Lower lobe of right lung (tissue), 2 donors: ENCODE data around the gene TAGLN2. TPM values are rescaled to one million over a fixed set of nuclear protein-coding genes. Genes with fewer than 3 reads are reported as not detected.
A peak's percentile ranks its signal among the peaks of the same experiment; 100 is the strongest.
"Not testable (repeated sequence)": the region's sequence is repeated elsewhere in the genome, so short reads cannot be mapped to it uniquely, and the experiment has no call there.

Source experiments
- ATAC-seq, 2 donors: fragments of 200-7000 bp; cut with Tn5 transposase; one replicate each; pipeline ENCODE4 v1.9.1; 2020 to 2022; ENCODE audit warnings: mild to moderate bottlenecking in 2 of 2, moderate library complexity in 2 of 2
- DNase-seq: peaks from one replicate; pipeline ENCODE4 v3.0.0-alpha.2; 2020
- H3K27ac ChIP-seq: fragments of 200-600 bp; one replicate; pipeline ENCODE4 v1.8.0; 2022
- H3K27me3 ChIP-seq: fragments of 200-600 bp; one replicate; pipeline ENCODE4 v1.8.0; 2022; ENCODE audit warnings: low read depth
- H3K36me3 ChIP-seq: fragments of 200-600 bp; one replicate; pipeline ENCODE4 v1.8.0; 2022; ENCODE audit warnings: mild to moderate bottlenecking
- H3K4me1 ChIP-seq: fragments of 200-600 bp; one replicate; pipeline ENCODE4 v1.8.0; 2022
- H3K4me3 ChIP-seq: fragments of 200-600 bp; one replicate; pipeline ENCODE4 v1.8.0; 2022; ENCODE audit warnings: mild to moderate bottlenecking
- H3K9me3 ChIP-seq: fragments of 200-600 bp; one replicate; pipeline ENCODE4 v1.8.0; 2022
- intact Hi-C: fragments of 100-400 bp; cut with DNase I; formaldehyde crosslinking; loops from one replicate; pipeline ENCODE4 v1.11.0; 2022
- total RNA-seq: library from RNA; stranded (reverse); fragmentation: NEBNext Ultra II Directional; extraction: Animal tissue kit (Norgen Biotek cat#: 25700); gene quantifications from one replicate; pipeline ENCODE4 v1.2.1, GENCODE V29; 2021
- TF ChIP-seq, protein P1 (sequence below): fragments of 200-600 bp; IDR thresholded peaks from one replicate; pipeline ENCODE4 v1.8.0; 2022; ENCODE audit warnings: antibody characterized with exemption, mild to moderate bottlenecking
- donor health status: DM: no; HTN: yes; CAD: no; lungs with severe emphysema.

Gene TAGLN2
- total RNA-seq, 1 donor from 2014 or later, result 451 TPM

DNA sequence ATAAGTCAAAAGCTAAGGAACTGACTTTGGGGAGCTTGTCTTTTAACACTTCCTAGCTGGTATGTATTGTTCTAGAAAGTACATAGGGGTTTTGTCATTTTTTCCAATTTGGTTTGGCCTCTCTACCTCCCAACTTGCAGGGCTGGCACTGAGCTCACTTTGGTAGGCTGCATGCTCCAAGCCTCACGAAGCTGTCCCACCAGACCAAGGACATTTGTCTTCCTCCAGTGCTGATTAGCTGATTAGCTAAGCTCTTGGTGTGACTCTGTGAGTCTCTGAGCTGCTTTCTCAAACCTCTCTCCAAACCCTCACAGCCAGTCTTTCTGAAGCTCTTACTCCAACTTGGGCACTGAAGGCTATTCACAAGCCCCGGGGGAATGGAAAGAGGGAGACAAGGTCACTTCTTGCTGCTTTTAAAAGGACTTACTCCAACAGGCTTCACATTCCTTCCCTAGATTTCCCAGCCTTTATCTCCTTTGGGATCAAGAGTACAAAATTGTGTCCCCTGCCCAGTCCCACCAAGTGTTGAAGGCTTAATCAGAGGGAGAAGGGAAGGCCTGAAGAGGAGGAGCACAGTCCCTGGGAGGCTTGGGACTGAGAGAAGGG, 24.4 kb downstream of the TAGLN2 start:
- no peak overlapping the region for H3K4me3 ChIP-seq
- DNase-seq, result no peak

GRCh38 chr1:159900086-159900680, 25.1 kb downstream of the TAGLN2 start, which contains the start of gene CFAP45:
Gene CFAP45, minus strand, starts transcription at chr1:159900165. Its CDS starts 67 bp downstream, at chr1:159900098.
- Histone ChIP-seq H3K36me3 (no peaks in the 10 kb centered on the region), H3K9me3 (no peaks in the 10 kb centered on the region), H3K27me3 (no peaks in the 10 kb centered on the region), H3K4me3 (peak within 1 kb of the TSS; percentile 17), H3K4me1 (peaks cover 52% of the 10 kb centered on the region), H3K27ac (peak within 1 kb of the TSS; percentile 86)
- TF ChIP-seq, protein P1, sequence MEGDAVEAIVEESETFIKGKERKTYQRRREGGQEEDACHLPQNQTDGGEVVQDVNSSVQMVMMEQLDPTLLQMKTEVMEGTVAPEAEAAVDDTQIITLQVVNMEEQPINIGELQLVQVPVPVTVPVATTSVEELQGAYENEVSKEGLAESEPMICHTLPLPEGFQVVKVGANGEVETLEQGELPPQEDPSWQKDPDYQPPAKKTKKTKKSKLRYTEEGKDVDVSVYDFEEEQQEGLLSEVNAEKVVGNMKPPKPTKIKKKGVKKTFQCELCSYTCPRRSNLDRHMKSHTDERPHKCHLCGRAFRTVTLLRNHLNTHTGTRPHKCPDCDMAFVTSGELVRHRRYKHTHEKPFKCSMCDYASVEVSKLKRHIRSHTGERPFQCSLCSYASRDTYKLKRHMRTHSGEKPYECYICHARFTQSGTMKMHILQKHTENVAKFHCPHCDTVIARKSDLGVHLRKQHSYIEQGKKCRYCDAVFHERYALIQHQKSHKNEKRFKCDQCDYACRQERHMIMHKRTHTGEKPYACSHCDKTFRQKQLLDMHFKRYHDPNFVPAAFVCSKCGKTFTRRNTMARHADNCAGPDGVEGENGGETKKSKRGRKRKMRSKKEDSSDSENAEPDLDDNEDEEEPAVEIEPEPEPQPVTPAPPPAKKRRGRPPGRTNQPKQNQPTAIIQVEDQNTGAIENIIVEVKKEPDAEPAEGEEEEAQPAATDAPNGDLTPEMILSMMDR, result no peak
- DNase-seq, result peak; percentile 93
- intact Hi-C loops, result no loop called here
- peak; percentile 95 for ATAC-seq

More for the DNA sequence above, 24.4 kb downstream of the TAGLN2 start:
- ATAC-seq, result no peak
- Histone ChIP-seq H3K27ac (peak overlapping the region; percentile 86), H3K9me3 (no peaks in the 10 kb centered on the region), H3K4me1 (peaks cover 45% of the 10 kb centered on the region), H3K36me3 (no peaks in the 10 kb centered on the region), H3K27me3 (no peaks in the 10 kb centered on the region)
- intact Hi-C loops, result no loop called here
- TF ChIP-seq, protein P1, result no peak

- intact Hi-C loops, H3K9me3 ChIP-seq, DNase-seq, H3K27me3 ChIP-seq, H3K36me3 ChIP-seq, ATAC-seq: not testable (repeated sequence)
- peak overlapping the region; percentile 17 for H3K4me3 ChIP-seq
- peaks cover 53% of the 10 kb centered on the region for H3K4me1 ChIP-seq
- peak overlapping the region; percentile 86 for H3K27ac ChIP-seq
Measured at GRCh38 chr1:159899634-159900033, 25.7 kb downstream of the TAGLN2 start.

DNA sequence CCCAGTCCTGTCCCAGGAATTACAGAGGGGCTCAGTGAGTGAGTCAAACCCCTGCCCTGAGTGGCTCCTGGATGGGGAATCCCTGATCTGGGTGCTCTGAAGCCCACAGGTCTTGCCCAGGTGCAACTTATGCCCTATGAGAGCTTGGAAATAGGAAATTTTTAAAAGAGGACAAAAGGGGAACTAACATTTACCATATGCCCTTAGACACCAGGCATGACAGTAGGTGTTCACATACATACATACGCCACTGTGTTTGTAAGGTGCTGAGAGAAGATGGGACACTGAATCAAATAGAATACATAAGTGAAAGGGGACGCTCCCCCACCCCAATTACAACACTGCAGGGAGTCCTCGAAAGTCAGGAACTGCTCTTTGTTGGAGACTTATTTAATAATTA, 26.8 kb downstream of the TAGLN2 start:
- ATAC-seq (no peak), DNase-seq (no peak)
- Histone ChIP-seq H3K4me1 (peaks cover 53% of the 10 kb centered on the region), H3K4me3 (no peak overlapping the region), H3K27ac (peak overlapping the region; percentile 28), H3K36me3 (no peaks in the 10 kb centered on the region), H3K9me3 (no peaks in the 10 kb centered on the region), H3K27me3 (no peaks in the 10 kb centered on the region)
- TF ChIP-seq, protein P1, result no peak
- intact Hi-C loops, result no loop called here

DNA sequence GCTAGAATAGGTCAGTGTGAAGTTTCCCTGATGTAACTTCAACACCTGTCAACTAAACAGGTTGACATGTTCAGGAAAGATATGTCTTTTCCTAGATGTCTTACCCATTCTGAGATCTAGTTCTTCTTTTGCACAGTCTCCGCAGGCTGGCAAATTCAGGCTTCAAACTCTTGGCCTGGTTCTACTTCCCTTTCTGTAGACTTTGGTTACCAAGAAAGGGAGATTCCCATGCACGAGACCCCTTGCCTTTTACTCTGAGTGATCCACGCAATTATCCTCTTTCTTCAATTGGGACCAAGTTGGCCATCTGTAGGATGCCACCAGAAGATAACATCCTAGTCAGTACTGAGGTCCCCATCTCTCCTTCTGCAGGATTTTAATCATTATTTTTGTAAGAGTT, 27.3 kb downstream of the TAGLN2 start:
- no peaks in the 10 kb centered on the region for H3K9me3 ChIP-seq
- peak overlapping the region; percentile 28 for H3K27ac ChIP-seq
- peaks cover 53% of the 10 kb centered on the region for H3K4me1 ChIP-seq
- ATAC-seq, result no peak
- DNase-seq, result no peak
- no peaks in the 10 kb centered on the region for H3K36me3 ChIP-seq
- no peaks in the 10 kb centered on the region for H3K27me3 ChIP-seq
- no peak overlapping the region for H3K4me3 ChIP-seq
- intact Hi-C loops, result no loop called here
- TF ChIP-seq, protein P1, result no peak

DNA sequence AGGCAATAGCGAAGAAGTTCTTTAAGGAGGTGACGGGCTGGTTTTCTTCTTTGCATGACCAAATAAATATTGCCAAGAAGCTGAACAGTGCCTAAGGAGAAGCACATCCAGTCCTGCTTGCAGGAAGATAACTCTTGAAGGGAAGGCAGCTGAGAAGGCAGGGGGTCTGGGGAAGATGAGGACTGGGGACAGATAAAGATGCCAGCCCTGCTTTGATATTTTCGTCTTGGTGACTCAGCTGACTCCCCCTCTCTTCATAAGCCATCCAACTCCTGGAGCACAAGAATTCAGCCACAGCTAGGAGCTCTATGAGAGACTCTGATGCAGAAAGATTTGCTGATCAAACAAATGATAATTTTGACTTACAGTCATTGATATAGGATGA, 28.8 kb downstream of the TAGLN2 start:
- no peak for DNase-seq
- H3K36me3 ChIP-seq, result no peaks in the 10 kb centered on the region
- peaks cover 54% of the 10 kb centered on the region for H3K4me1 ChIP-seq
- TF ChIP-seq, protein P1, result no peak
- no peak overlapping the region for H3K4me3 ChIP-seq
- H3K27me3 ChIP-seq, result no peaks in the 10 kb centered on the region
- intact Hi-C loops, result no loop called here
- ATAC-seq, result no peak
- peak overlapping the region; percentile 26 for H3K27ac ChIP-seq
- H3K9me3 ChIP-seq, result no peaks in the 10 kb centered on the region
